ENCODE results near the gene IMMT. TPM values are rescaled to one million over a fixed set of nuclear protein-coding genes. Genes with fewer than 3 reads are reported as not detected.

Gene IMMT
- total and polyA plus RNA-seq, 9 of the 15 experiments (the other 6 are each of a cell fraction or from before 2014, with no cell fraction given): 119 to 294 (median 140) TPM

GRCh38 chr2:86189782-86190416, 5.4 kb downstream of the IMMT start (continued):
- TF ChIP-seq ARID2 (IDR thresholded peaks at IDR 0.05): no peak
- no peak for TF ChIP-seq ZNF507 (tag; conservative IDR thresholded peaks at IDR 0.05)
- no peak for TF ChIP-seq ZNF449 (CRISPR knock-in tag; IDR thresholded peaks at IDR 0.05)
- TF ChIP-seq MXD1 (CRISPR knock-in tag; IDR thresholded peaks at IDR 0.05; ENCODE audit: borderline replicate concordance, poor library complexity, severe bottlenecking): no peak
- TF ChIP-seq L3MBTL2 (IDR thresholded peaks at IDR 0.05): peak; percentile 72
- no peak for TF ChIP-seq DACH1 (IDR thresholded peaks at IDR 0.05; ENCODE audit: partially characterized antibody)
- TF ChIP-seq CBFA2T2 (conservative IDR thresholded peaks at IDR 0.05): peak; percentile 45
- no peak for TF ChIP-seq ZFP1 (CRISPR knock-in tag; IDR thresholded peaks at IDR 0.05)
- TF ChIP-seq MBD2 (IDR thresholded peaks at IDR 0.05; ENCODE audit: borderline replicate concordance, low read depth): no peak
- 0 out of 2 replicates have a peak, but pooled peaks have one; percentile 21 for TF ChIP-seq HSF4 (CRISPR knock-in tag; IDR thresholded peaks at IDR 0.05; ENCODE audit: borderline replicate concordance)
- peak; percentile 7; the same call in 1 of the 2 replicates for TF ChIP-seq CHAMP1 (IDR thresholded peaks at IDR 0.05)
- TF ChIP-seq MYNN (IDR thresholded peaks at IDR 0.05): no peak
- no peak for TF ChIP-seq MYNN (CRISPR knock-in tag; IDR thresholded peaks at IDR 0.05)
- no peak for TF ChIP-seq HLTF (IDR thresholded peaks at IDR 0.05)
- TF ChIP-seq HEY1 (CRISPR knock-in tag; IDR thresholded peaks at IDR 0.05; ENCODE audit: borderline replicate concordance): no peak
- TF ChIP-seq BRD4 (IDR thresholded peaks at IDR 0.05): no peak
- peak; percentile 52 for TF ChIP-seq TAF9B (IDR thresholded peaks at IDR 0.05; ENCODE audit: partially characterized antibody)

All from K562 (cell line).